ENCODE results near the gene QRICH2. TPM values are rescaled to one million over a fixed set of nuclear protein-coding genes. Genes with fewer than 3 reads are reported as not detected.

The QRICH2 gene
- total and polyA plus RNA-seq, 9 of the 15 experiments (the other 6 are each of a cell fraction or from before 2014, with no cell fraction given), result 0.03 to 1.6 (median 0.81) TPM

- TF ChIP-seq HNRNPH1 (optimal IDR thresholded peaks at IDR 0.05; ENCODE audit: low read depth, low read length) (no peak), SMAD1 (IDR thresholded peaks at IDR 0.05; ENCODE audit: low read depth, low read length, partially characterized antibody) (no peak), ESRRA (IDR thresholded peaks at IDR 0.05; ENCODE audit: borderline replicate concordance, low read depth) (peak; percentile 64; the same call in 1 of the 2 replicates), SMARCA4 (IDR thresholded peaks at IDR 0.05) (0 out of 2 replicates have a peak, but pooled peaks have one; percentile 49), ATF7 (IDR thresholded peaks at IDR 0.05) (peak; percentile 88), CC2D1A (IDR thresholded peaks at IDR 0.05) (peak; percentile 97), POLR2H (tag; IDR thresholded peaks at IDR 0.05; ENCODE audit: low read depth) (peak; percentile 93), NEUROD1 (IDR thresholded peaks at IDR 0.05; ENCODE audit: borderline replicate concordance, low read depth, low read length, partially characterized antibody) (peak; percentile 93), SIN3B (IDR thresholded peaks at IDR 0.05; ENCODE audit: low read depth) (no peak), CHD2 (IDR thresholded peaks at IDR 0.05; ENCODE audit: low read depth, low read length) (peak; percentile 85), MTA3 (IDR thresholded peaks at IDR 0.05; ENCODE audit: borderline replicate concordance) (peak; percentile 75; the same call in 1 of the 2 replicates), HNRNPLL (IDR thresholded peaks at IDR 0.05; ENCODE audit: low read depth, low read length, poor library complexity, severe bottlenecking) (peak; percentile 74), CBX1 (IDR thresholded peaks at IDR 0.05; ENCODE audit: low read depth) (peak; percentile 67; the same call in 1 of the 2 replicates), ZC3H8 (IDR thresholded peaks at IDR 0.05) (no peak), RBM25 (IDR thresholded peaks at IDR 0.05; ENCODE audit: low read depth, low read length, severe bottlenecking) (peak; percentile 100), NONO (IDR thresholded peaks at IDR 0.05; ENCODE audit: low read depth in 2 of 2, low read length in 1 of 2) (peak; percentile 45 to 57; a peak in 1 of 4 replicates), ZNF780A (CRISPR knock-in tag; IDR thresholded peaks at IDR 0.05) (no peak), FOXM1 (IDR thresholded peaks at IDR 0.05; ENCODE audit: low read depth) (peak; percentile 100), FOXM1 (CRISPR knock-in tag; IDR thresholded peaks at IDR 0.05; ENCODE audit: low read depth) (peak; percentile 99), ZNF589 (CRISPR knock-in tag; IDR thresholded peaks at IDR 0.05; ENCODE audit: low read depth) (peak; percentile 97), CXXC5 (CRISPR knock-in tag; IDR thresholded peaks at IDR 0.05) (peak; percentile 96), SIN3A (IDR thresholded peaks at IDR 0.05; ENCODE audit: borderline replicate concordance in 2 of 2, control insufficient read depth in 1 of 2, low read depth in 2 of 2, low read length in 2 of 2) (peak; percentile 15 to 57; a peak in 1 of 4 replicates)
- TF ChIP-seq, protein P1, sequence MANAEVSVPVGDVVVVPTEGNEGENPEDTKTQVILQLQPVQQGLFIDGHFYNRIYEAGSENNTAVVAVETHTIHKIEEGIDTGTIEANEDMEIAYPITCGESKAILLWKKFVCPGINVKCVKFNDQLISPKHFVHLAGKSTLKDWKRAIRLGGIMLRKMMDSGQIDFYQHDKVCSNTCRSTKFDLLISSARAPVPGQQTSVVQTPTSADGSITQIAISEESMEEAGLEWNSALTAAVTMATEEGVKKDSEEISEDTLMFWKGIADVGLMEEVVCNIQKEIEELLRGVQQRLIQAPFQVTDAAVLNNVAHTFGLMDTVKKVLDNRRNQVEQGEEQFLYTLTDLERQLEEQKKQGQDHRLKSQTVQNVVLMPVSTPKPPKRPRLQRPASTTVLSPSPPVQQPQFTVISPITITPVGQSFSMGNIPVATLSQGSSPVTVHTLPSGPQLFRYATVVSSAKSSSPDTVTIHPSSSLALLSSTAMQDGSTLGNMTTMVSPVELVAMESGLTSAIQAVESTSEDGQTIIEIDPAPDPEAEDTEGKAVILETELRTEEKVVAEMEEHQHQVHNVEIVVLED (CRISPR knock-in tag; IDR thresholded peaks at IDR 0.05), result peak; percentile 61
- TF ChIP-seq, protein P2, sequence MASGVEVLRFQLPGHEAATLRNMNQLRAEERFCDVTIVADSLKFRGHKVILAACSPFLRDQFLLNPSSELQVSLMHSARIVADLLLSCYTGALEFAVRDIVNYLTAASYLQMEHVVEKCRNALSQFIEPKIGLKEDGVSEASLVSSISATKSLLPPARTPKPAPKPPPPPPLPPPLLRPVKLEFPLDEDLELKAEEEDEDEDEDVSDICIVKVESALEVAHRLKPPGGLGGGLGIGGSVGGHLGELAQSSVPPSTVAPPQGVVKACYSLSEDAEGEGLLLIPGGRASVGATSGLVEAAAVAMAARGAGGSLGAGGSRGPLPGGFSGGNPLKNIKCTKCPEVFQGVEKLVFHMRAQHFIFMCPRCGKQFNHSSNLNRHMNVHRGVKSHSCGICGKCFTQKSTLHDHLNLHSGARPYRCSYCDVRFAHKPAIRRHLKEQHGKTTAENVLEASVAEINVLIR (CRISPR knock-in tag; IDR thresholded peaks at IDR 0.05), result 0 out of 2 replicates have a peak, but pooled peaks have one; percentile 39
- TF ChIP-seq, protein P3, sequence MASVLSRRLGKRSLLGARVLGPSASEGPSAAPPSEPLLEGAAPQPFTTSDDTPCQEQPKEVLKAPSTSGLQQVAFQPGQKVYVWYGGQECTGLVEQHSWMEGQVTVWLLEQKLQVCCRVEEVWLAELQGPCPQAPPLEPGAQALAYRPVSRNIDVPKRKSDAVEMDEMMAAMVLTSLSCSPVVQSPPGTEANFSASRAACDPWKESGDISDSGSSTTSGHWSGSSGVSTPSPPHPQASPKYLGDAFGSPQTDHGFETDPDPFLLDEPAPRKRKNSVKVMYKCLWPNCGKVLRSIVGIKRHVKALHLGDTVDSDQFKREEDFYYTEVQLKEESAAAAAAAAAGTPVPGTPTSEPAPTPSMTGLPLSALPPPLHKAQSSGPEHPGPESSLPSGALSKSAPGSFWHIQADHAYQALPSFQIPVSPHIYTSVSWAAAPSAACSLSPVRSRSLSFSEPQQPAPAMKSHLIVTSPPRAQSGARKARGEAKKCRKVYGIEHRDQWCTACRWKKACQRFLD (CRISPR knock-in tag; IDR thresholded peaks at IDR 0.05), result peak; percentile 98
These were observed 43.1 kb downstream of the QRICH2 start, which contains the start of gene UBALD2 (continued) for GRCh38 chr17:76264755-76265623.

Measured in K562 (cell line).